Activated CD4-positive, alpha-beta T cell treated with anti-CD3 and anti-CD28 coated beads for 36 hours (primary cell): Measurements from ENCODE around the gene CDH23. TPM values are rescaled to one million over a fixed set of nuclear protein-coding genes. Genes with fewer than 3 reads are reported as not detected.
A peak's percentile ranks its signal among the peaks of the same experiment; 100 is the strongest.

ENCODE experiments used
- ATAC-seq: fragments of 200-7000 bp; cut with Tn5 transposase; one replicate; pipeline ENCODE4 v1.10.0; 2021; ENCODE audit warnings: mild to moderate bottlenecking, moderate library complexity
- CTCF ChIA-PET: fragments of 350-600 bp; sonication (Branson Sonifier 250); formaldehyde crosslinking; loops from one replicate; lab custom pipeline; 2021; ENCODE audit warnings: antibody characterized with exemption; lab: Charles Lee
- POLR2A ChIA-PET: fragments of 350-600 bp; sonication (Branson Sonifier 250); formaldehyde crosslinking; loops from one replicate; lab custom pipeline; 2021; ENCODE audit warnings: antibody characterized with exemption, inconsistent platforms; lab: Charles Lee
- DNase-seq: peaks from one replicate; pipeline ENCODE4 v3.0.0-alpha.2; 2020
- H3K27ac Mint-ChIP-seq: one replicate; pipeline ENCODE4 v1.8.0; 2021; ENCODE audit warnings: mixed read lengths
- H3K27me3 Mint-ChIP-seq: one replicate; pipeline ENCODE4 v1.8.0; 2021; ENCODE audit warnings: mixed read lengths
- H3K36me3 Mint-ChIP-seq: one replicate; pipeline ENCODE4 v1.8.0; 2021; ENCODE audit warnings: low read depth, mixed read lengths
- H3K4me1 Mint-ChIP-seq: one replicate; pipeline ENCODE4 v1.8.0; 2021; ENCODE audit warnings: mixed read lengths
- H3K4me3 Mint-ChIP-seq: one replicate; pipeline ENCODE4 v1.8.0; 2021; ENCODE audit warnings: mild to moderate bottlenecking, moderate library complexity, mixed read lengths
- H3K9me3 Mint-ChIP-seq: one replicate; pipeline ENCODE4 v1.8.0; 2021; ENCODE audit warnings: low read depth, mixed read lengths
- intact Hi-C, 2 experiments: fragments of 100-400 bp; cut with DNase I in 1 of 2; cut with micrococcal nuclease in 1 of 2; formaldehyde crosslinking; loops; one replicate each; pipeline versions ENCODE4 v1.14.2 to v1.15.1; 2022 to 2024; cut with DNase I, micrococcal nuclease
- microRNA-seq: library from miRNA; unstranded; fragments of <30 nt; microRNA quantifications from one replicate; pipeline ENCODE4 v1.2.0, GENCODE V29; 2021; ENCODE audit warnings: borderline replicate concordance
- total RNA-seq, 2 experiments: library from RNA; stranded (reverse); gene quantifications; one replicate each; pipeline ENCODE4 v1.2.3, GENCODE V29; 2021

CDH23 gene
- total RNA-seq, 2 experiments from 2014 or later, result 1.5 to 1.6 TPM

GRCh38 chr10:71852355-71852937, 455.7 kb downstream of the CDH23 start:
- no peaks in the 10 kb centered on the region for H3K9me3 Mint-ChIP-seq
- intact Hi-C loops, result loop anchor here (5.0 kb wide), 2 partner anchors 35 to 1680 kb away; partner anchors contain the start of gene SAR1A (in 1 of the 2)
- no peak for ATAC-seq
- H3K27ac Mint-ChIP-seq, result no peak overlapping the region
- ChIA-PET POLR2A (no interaction called here), CTCF (no interaction called here)
- H3K4me1 Mint-ChIP-seq, result peaks cover 39% of the 10 kb centered on the region
- no peaks in the 10 kb centered on the region for H3K27me3 Mint-ChIP-seq
- no peak for DNase-seq
- H3K36me3 Mint-ChIP-seq, result no peaks in the 10 kb centered on the region
- peak overlapping the region; percentile 15 for H3K4me3 Mint-ChIP-seq

- Mint-ChIP-seq H3K27ac (no peak overlapping the region), H3K27me3 (no peaks in the 10 kb centered on the region), H3K4me3 (no peak overlapping the region), H3K36me3 (no peaks in the 10 kb centered on the region), H3K4me1 (peaks cover 23% of the 10 kb centered on the region), H3K9me3 (no peaks in the 10 kb centered on the region)
- intact Hi-C loops, result loop anchor here (5.0 kb wide), 2 partner anchors 33 to 1682 kb away; partner anchors contain the start of gene SAR1A (in 1 of the 2)
- DNase-seq (no peak), ATAC-seq (no peak)
- ChIA-PET CTCF (interaction anchor here (1.1 kb wide), 1 partner anchor 531 kb away, joined by 3 read pairs; no protein-coding TSS in a partner anchor), POLR2A (interaction anchor here (0.7 kb wide), 1 partner anchor 25 kb away, joined by 3 read pairs; no protein-coding TSS in a partner anchor)
These were observed 457.3 kb downstream of the CDH23 start for GRCh38 chr10:71854031-71854430.

GRCh38 chr10:71856619-71857018, 459.9 kb downstream of the CDH23 start:
- Mint-ChIP-seq H3K27ac (no peak overlapping the region), H3K4me3 (no peak overlapping the region), H3K27me3 (no peaks in the 10 kb centered on the region), H3K9me3 (no peaks in the 10 kb centered on the region), H3K36me3 (no peaks in the 10 kb centered on the region), H3K4me1 (peaks cover 10% of the 10 kb centered on the region)
- ATAC-seq (no peak), DNase-seq (no peak)
- ChIA-PET CTCF (interaction anchor here (0.6 kb wide), 1 partner anchor 118 kb away, joined by 3 read pairs; no protein-coding TSS in a partner anchor), POLR2A (no interaction called here)
- intact Hi-C loops, result no loop called here

GRCh38 chr10:71857934-71858890, 461.5 kb downstream of the CDH23 start:
- H3K9me3 Mint-ChIP-seq, result no peaks in the 10 kb centered on the region
- no peaks in the 10 kb centered on the region for H3K27me3 Mint-ChIP-seq
- intact Hi-C loops, result no loop called here
- ChIA-PET CTCF (no interaction called here), POLR2A (interaction anchor here (0.6 kb wide), 1 partner anchor 15 kb away, joined by 3 read pairs; no protein-coding TSS in a partner anchor)
- ATAC-seq, result no peak
- H3K36me3 Mint-ChIP-seq, result no peaks in the 10 kb centered on the region
- H3K27ac Mint-ChIP-seq, result no peak overlapping the region
- DNase-seq, result no peak
- no peak overlapping the region for H3K4me3 Mint-ChIP-seq
- peaks cover 5% of the 10 kb centered on the region for H3K4me1 Mint-ChIP-seq

- ATAC-seq, result peak; percentile 93
- ChIA-PET POLR2A (interaction anchor here (1.8 kb wide), 1 partner anchor 9 kb away, joined by 9 read pairs; the partner anchor contains the start of gene PSAP), CTCF (interaction anchor here (0.7 to 0.9 kb wide), 4 partner anchors 9 to 445 kb away, joined by 3 to 4 read pairs (median 3); partner anchors contain the start of gene PSAP)
- peak overlapping the region; percentile 74 for H3K27ac Mint-ChIP-seq
- peak; percentile 72 for DNase-seq
- no peak overlapping the region for H3K4me3 Mint-ChIP-seq
- H3K4me1 Mint-ChIP-seq, result peaks cover 8% of the 10 kb centered on the region
- H3K9me3 Mint-ChIP-seq, result no peaks in the 10 kb centered on the region
- no peaks in the 10 kb centered on the region for H3K36me3 Mint-ChIP-seq
- intact Hi-C loops, result no loop called here
- H3K27me3 Mint-ChIP-seq, result no peaks in the 10 kb centered on the region
These were observed 463.7 kb downstream of the CDH23 start for GRCh38 chr10:71860243-71861029.

- no peak overlapping the region for H3K27ac Mint-ChIP-seq
- H3K4me3 Mint-ChIP-seq, result no peak overlapping the region
- intact Hi-C loops, result no loop called here
- ChIA-PET CTCF (interaction anchor here (0.6 to 0.7 kb wide), 2 partner anchors 10 to 36 kb away, joined by 3 read pairs; no protein-coding TSS in a partner anchor), POLR2A (no interaction called here)
- H3K9me3 Mint-ChIP-seq, result no peaks in the 10 kb centered on the region
- no peak for ATAC-seq
- no peaks in the 10 kb centered on the region for H3K36me3 Mint-ChIP-seq
- H3K27me3 Mint-ChIP-seq, result peaks cover 2% of the 10 kb centered on the region
- peaks cover 8% of the 10 kb centered on the region for H3K4me1 Mint-ChIP-seq
- DNase-seq, result no peak
These were observed 466.5 kb downstream of the CDH23 start for GRCh38 chr10:71863203-71863602.

- peaks cover 8% of the 10 kb centered on the region for H3K4me1 Mint-ChIP-seq
- H3K4me3 Mint-ChIP-seq, result no peak overlapping the region
- H3K9me3 Mint-ChIP-seq, result no peaks in the 10 kb centered on the region
- peaks cover 2% of the 10 kb centered on the region for H3K27me3 Mint-ChIP-seq
- no peak for ATAC-seq
- POLR2A ChIA-PET, result interaction anchor here (0.7 kb wide), 1 partner anchor 223 kb away, joined by 3 read pairs; the partner anchor contains the start of gene SPOCK2
- intact Hi-C loops, result no loop called here
- CTCF ChIA-PET, result interaction anchor here (0.8 to 1.3 kb wide), 2 partner anchors 31 to 157 kb away, joined by 5 to 8 read pairs; no protein-coding TSS in a partner anchor
- no peak overlapping the region for H3K27ac Mint-ChIP-seq
- no peaks in the 10 kb centered on the region for H3K36me3 Mint-ChIP-seq
- peak; percentile 30 for DNase-seq
These were observed 468.2 kb downstream of the CDH23 start for GRCh38 chr10:71864911-71865361.

Small RNA genes lying within 50 kb of the gene (microRNA-seq; reads per million reads assigned to microRNA genes)
- gene MIR7152, result not detected

Other genes with a start within 250 kb of the CDH23 start
- gene UNC5B, start 184.3 kb upstream of the CDH23 start, total RNA-seq, result under 1 TPM; 0.05 to 0.09 TPM
- gene SLC29A3, start 77.7 kb upstream of the CDH23 start, total RNA-seq, result 1 to 10 TPM; 2.4 to 2.6 TPM